ENCODE data around the gene ARHGAP27. TPM values are rescaled to one million over a fixed set of nuclear protein-coding genes. Genes with fewer than 3 reads are reported as not detected.

Gene ARHGAP27
- total and polyA plus RNA-seq, 2 experiments from 2014 or later = 21.1 to 27.9 TPM

- DNase-seq (ENCODE audit: low spot score) = no peak
- Histone ChIP-seq H3K4me2 (no peak overlapping the region), H3K4me3 (no peak overlapping the region), H3K27me3 (no peaks in the 10 kb centered on the region), H3K27ac (no peak overlapping the region), H3K36me3 (replicated peaks; ENCODE audit: insufficient read depth, low read depth) (no peaks in the 10 kb centered on the region), H3K9me2 (replicated peaks; ENCODE audit: insufficient read depth) (no peaks in the 10 kb centered on the region), H4K20me1 (ENCODE audit: insufficient read depth, poor library complexity, severe bottlenecking) (no peaks in the 10 kb centered on the region), H2AFZ (no peak overlapping the region), H3K4me1 (ENCODE audit: insufficient read depth) (no peaks in the 10 kb centered on the region), H3K9me3 (ENCODE audit: low read depth) (no peaks in the 10 kb centered on the region), H3K79me2 (no peaks in the 10 kb centered on the region)
- WGBS (ENCODE audit: low lambda C conversion rate, missing lambda C conversion rate) = 88% methylated on average over 4 of the region's 4 CpGs
- TF ChIP-seq CTCF (IDR thresholded peaks at IDR 0.05; ENCODE audit: poor library complexity) = no peak
- no peak for TF ChIP-seq EZH2 (IDR thresholded peaks at IDR 0.05; ENCODE audit: borderline replicate concordance)
These were observed 38.1 kb downstream of the ARHGAP27 start for GRCh38 chr17:45394564-45394912.

- Histone ChIP-seq H4K20me1 (ENCODE audit: insufficient read depth, poor library complexity, severe bottlenecking) (no peaks in the 10 kb centered on the region), H3K9me3 (ENCODE audit: low read depth) (no peaks in the 10 kb centered on the region), H2AFZ (no peak overlapping the region), H3K79me2 (no peaks in the 10 kb centered on the region), H3K36me3 (replicated peaks; ENCODE audit: insufficient read depth, low read depth) (no peaks in the 10 kb centered on the region), H3K27me3 (no peaks in the 10 kb centered on the region), H3K27ac (no peak overlapping the region), H3K4me1 (ENCODE audit: insufficient read depth) (no peaks in the 10 kb centered on the region), H3K9me2 (replicated peaks; ENCODE audit: insufficient read depth) (no peaks in the 10 kb centered on the region), H3K4me3 (no peak overlapping the region), H3K4me2 (no peak overlapping the region)
- no peak for TF ChIP-seq EZH2phosphoT487 (IDR thresholded peaks at IDR 0.05; ENCODE audit: low read depth, severe bottlenecking, unreplicated experiment)
- no peak for TF ChIP-seq CTCF (IDR thresholded peaks at IDR 0.05; ENCODE audit: poor library complexity)
- no peak for TF ChIP-seq EZH2 (IDR thresholded peaks at IDR 0.05; ENCODE audit: borderline replicate concordance)
- DNase-seq (ENCODE audit: low spot score) = no peak
- WGBS (ENCODE audit: low lambda C conversion rate, missing lambda C conversion rate) = 94% methylated on average over 6 of the region's 6 CpGs
These were observed 38.6 kb downstream of the ARHGAP27 start for GRCh38 chr17:45394091-45394490.

DNA sequence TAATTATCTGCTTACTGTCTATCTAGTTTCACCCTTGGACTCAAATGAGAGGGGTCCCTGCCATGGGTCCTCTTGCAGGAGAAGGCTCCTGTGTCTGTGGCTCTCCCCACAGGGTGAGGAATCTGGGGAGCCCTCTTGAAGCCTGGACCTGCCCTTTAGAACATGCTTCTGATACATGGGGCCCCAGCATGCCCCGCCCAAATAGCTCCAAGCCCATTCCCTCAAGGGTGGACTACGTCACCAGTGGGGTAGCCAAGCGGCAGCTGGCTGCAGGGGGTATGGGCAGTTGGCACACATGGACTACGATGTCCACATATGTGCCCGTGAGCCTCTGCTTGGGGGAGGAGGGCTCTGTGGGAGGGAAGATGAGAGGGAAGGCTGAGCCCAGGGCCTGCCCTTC lies 39.3 kb downstream of the ARHGAP27 start:
- Histone ChIP-seq H3K4me2 (no peak overlapping the region), H3K36me3 (replicated peaks; ENCODE audit: insufficient read depth, low read depth) (no peaks in the 10 kb centered on the region), H3K9me3 (ENCODE audit: low read depth) (no peaks in the 10 kb centered on the region), H3K9me2 (replicated peaks; ENCODE audit: insufficient read depth) (no peaks in the 10 kb centered on the region), H2AFZ (no peak overlapping the region), H4K20me1 (ENCODE audit: insufficient read depth, poor library complexity, severe bottlenecking) (no peaks in the 10 kb centered on the region), H3K4me3 (no peak overlapping the region), H3K4me1 (ENCODE audit: insufficient read depth) (no peaks in the 10 kb centered on the region), H3K27ac (no peak overlapping the region), H3K27me3 (no peaks in the 10 kb centered on the region), H3K79me2 (no peaks in the 10 kb centered on the region)
- DNase-seq (ENCODE audit: low spot score) = no peak
- WGBS (ENCODE audit: low lambda C conversion rate, missing lambda C conversion rate) = 97% methylated on average over 5 of the region's 5 CpGs
- TF ChIP-seq EZH2phosphoT487 (IDR thresholded peaks at IDR 0.05; ENCODE audit: low read depth, severe bottlenecking, unreplicated experiment) = no peak
- no peak for TF ChIP-seq EZH2 (IDR thresholded peaks at IDR 0.05; ENCODE audit: borderline replicate concordance)
- TF ChIP-seq CTCF (IDR thresholded peaks at IDR 0.05; ENCODE audit: poor library complexity) = no peak

DNA sequence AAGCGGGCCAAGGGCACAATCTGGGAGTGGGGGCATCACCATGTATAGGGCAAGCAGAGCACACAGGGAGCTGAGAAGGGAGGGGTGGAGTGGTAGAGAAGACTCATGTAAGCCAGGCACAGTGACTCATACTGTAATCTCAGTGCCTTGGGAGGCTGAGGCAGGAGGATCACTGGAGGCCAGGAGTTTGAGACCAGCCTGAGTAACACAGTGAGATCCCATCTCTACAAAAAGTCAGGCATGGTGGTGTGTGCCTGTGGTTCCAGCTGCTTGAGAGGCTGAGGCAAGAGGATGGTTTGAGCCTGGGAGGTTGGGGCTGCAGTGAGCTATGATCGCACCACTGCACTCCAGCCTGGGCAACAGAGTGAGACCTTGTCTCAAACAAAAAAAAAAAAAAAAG lies 40.8 kb downstream of the ARHGAP27 start:
- Histone ChIP-seq H3K4me1 (ENCODE audit: insufficient read depth) (no peaks in the 10 kb centered on the region), H3K27ac (no peak overlapping the region), H3K4me2 (no peak overlapping the region), H3K9me2 (replicated peaks; ENCODE audit: insufficient read depth) (no peaks in the 10 kb centered on the region), H3K9me3 (ENCODE audit: low read depth) (no peaks in the 10 kb centered on the region), H2AFZ (no peak overlapping the region), H4K20me1 (ENCODE audit: insufficient read depth, poor library complexity, severe bottlenecking) (no peaks in the 10 kb centered on the region), H3K79me2 (no peaks in the 10 kb centered on the region), H3K4me3 (no peak overlapping the region), H3K27me3 (no peaks in the 10 kb centered on the region), H3K36me3 (replicated peaks; ENCODE audit: insufficient read depth, low read depth) (no peaks in the 10 kb centered on the region)
- no peak for TF ChIP-seq EZH2 (IDR thresholded peaks at IDR 0.05; ENCODE audit: borderline replicate concordance)
- no peak for TF ChIP-seq CTCF (IDR thresholded peaks at IDR 0.05; ENCODE audit: poor library complexity)
- no peak for TF ChIP-seq EZH2phosphoT487 (IDR thresholded peaks at IDR 0.05; ENCODE audit: low read depth, severe bottlenecking, unreplicated experiment)
- 100% methylated on average over 2 of the region's 2 CpGs for WGBS (ENCODE audit: low lambda C conversion rate, missing lambda C conversion rate)
- DNase-seq (ENCODE audit: low spot score) = no peak

Measured in hepatocyte (in vitro differentiated cells).